Tibial artery (tissue), 4 donors: ENCODE results near the gene GTF2A1L.

ENCODE experiments used
- DNase-seq, 2 donors: peaks; one replicate each; pipeline ENCODE4 v3.0.0-alpha.2; 2019
- H3K27ac ChIP-seq, 2 donors: fragments of 200-600 bp; sonication (generic) in 1 of 2; 1 replicate in 1 of 2; 2 replicates in 1 of 2; pipeline ENCODE4 v1.5.1; 2018 to 2019; ENCODE audit warnings: mild to moderate bottlenecking in 1 of 2
- H3K27me3 ChIP-seq, 2 donors: fragments of 200-600 bp; sonication (generic) in 1 of 2; one replicate each; pipeline versions ENCODE4 v1.5.1 to v1.6.0; 2016 to 2019
- H3K36me3 ChIP-seq, 3 donors: fragments of 200-600 bp; sonication (generic) in 2 of 3; one replicate each; pipeline ENCODE4 v1.5.1; 2016 to 2019; ENCODE audit warnings: mild to moderate bottlenecking in 2 of 3
- H3K4me1 ChIP-seq, 4 donors: fragments of 200-600 bp; sonication (generic) in 2 of 4; 1 replicate in 3 of 4; 2 replicates in 1 of 4; pipeline ENCODE4 v1.5.1; 2016 to 2019
- H3K4me3 ChIP-seq, 2 donors: fragments of 200-600 bp; sonication (generic) in 1 of 2; 1 replicate in 1 of 2; 2 replicates in 1 of 2; pipeline ENCODE4 v1.5.1; 2018 to 2019; ENCODE audit warnings: mild to moderate bottlenecking in 2 of 2
- H3K9me3 ChIP-seq, 3 donors: fragments of 200-600 bp; sonication (generic) in 1 of 3; one replicate each; pipeline ENCODE4 v1.5.1; 2016 to 2019
- CTCF ChIP-seq, 2 experiments: fragments of 200-600 bp in 1 of 2; fragments of 450-650 bp in 1 of 2; IDR thresholded peaks; one replicate each; pipeline ENCODE4 v1.5.1; 2017 to 2019; ENCODE audit warnings: antibody characterized with exemption in 2 of 2, mild to moderate bottlenecking in 1 of 2, moderate library complexity in 1 of 2
- intact Hi-C: fragments of 100-400 bp; cut with DNase I; formaldehyde crosslinking; loops from one replicate; pipeline ENCODE4 v1.15.0; 2023; ENCODE audit warnings: low total_unique reads

GTF2A1L gene

GRCh38 chr2:48707466-48707865 is 89.8 kb downstream of the GTF2A1L start:
- no peaks in the 10 kb centered on the region for H3K27me3 ChIP-seq
- H3K4me3 ChIP-seq, result no peak overlapping the region
- H3K4me1 ChIP-seq, result no peaks in the 10 kb centered on the region
- no peaks in the 10 kb centered on the region for H3K36me3 ChIP-seq
- no peak overlapping the region for H3K27ac ChIP-seq
- no peak for TF ChIP-seq CTCF (IDR thresholded peaks at IDR 0.05)
- no peaks in the 10 kb centered on the region for H3K9me3 ChIP-seq
- intact Hi-C loops, result no loop called here
- no peak for DNase-seq

GRCh38 chr2:48709096-48710034 is 91.7 kb downstream of the GTF2A1L start:
- no peaks in the 10 kb centered on the region for H3K9me3 ChIP-seq
- no peak overlapping the region for H3K27ac ChIP-seq
- no peaks in the 10 kb centered on the region for H3K4me1 ChIP-seq
- H3K4me3 ChIP-seq, result no peak overlapping the region
- intact Hi-C loops, result no loop called here
- no peak for TF ChIP-seq CTCF (IDR thresholded peaks at IDR 0.05)
- H3K36me3 ChIP-seq, result no peaks in the 10 kb centered on the region
- H3K27me3 ChIP-seq, result no peaks in the 10 kb centered on the region
- DNase-seq, result no peak

- Histone ChIP-seq H3K4me3 (no peak overlapping the region), H3K9me3 (no peaks in the 10 kb centered on the region), H3K27ac (no peak overlapping the region), H3K36me3 (no peaks in the 10 kb centered on the region), H3K27me3 (no peaks in the 10 kb centered on the region), H3K4me1 (no peaks in the 10 kb centered on the region)
- TF ChIP-seq CTCF (IDR thresholded peaks at IDR 0.05), result no peak
- intact Hi-C loops, result no loop called here
- DNase-seq, result no peak
Measured at GRCh38 chr2:48711343-48711742, 93.7 kb downstream of the GTF2A1L start.

GRCh38 chr2:48712151-48712550 is 94.5 kb downstream of the GTF2A1L start:
- H3K27ac ChIP-seq, result no peak overlapping the region
- no peaks in the 10 kb centered on the region for H3K4me1 ChIP-seq
- no peaks in the 10 kb centered on the region for H3K36me3 ChIP-seq
- TF ChIP-seq CTCF (IDR thresholded peaks at IDR 0.05), result no peak
- H3K27me3 ChIP-seq, result no peaks in the 10 kb centered on the region
- intact Hi-C loops, result no loop called here
- no peaks in the 10 kb centered on the region for H3K9me3 ChIP-seq
- no peak overlapping the region for H3K4me3 ChIP-seq
- DNase-seq, result no peak

DNA sequence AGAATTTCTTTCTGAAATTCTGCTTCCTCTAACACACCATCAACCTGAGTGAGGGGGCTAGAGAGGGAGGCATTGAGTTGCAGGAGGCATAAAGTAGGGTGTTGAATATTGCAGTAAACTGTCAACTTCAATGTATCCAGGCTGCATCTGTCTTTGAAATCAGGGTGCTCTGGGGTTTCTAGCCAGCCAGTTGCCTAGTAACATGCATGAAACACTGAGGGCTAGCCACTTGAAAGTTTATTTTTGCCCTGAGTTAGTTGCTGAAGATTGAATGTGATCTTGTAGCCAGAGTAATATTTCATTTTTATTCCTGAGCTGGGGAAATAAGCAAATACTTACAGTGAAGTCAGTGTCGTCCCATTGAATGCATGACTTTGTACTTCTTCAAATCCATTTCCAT is 96.0 kb downstream of the GTF2A1L start:
- intact Hi-C loops, result no loop called here
- no peak overlapping the region for H3K27ac ChIP-seq

More for the DNA sequence above, 96.0 kb downstream of the GTF2A1L start:
- DNase-seq, result no peak
- no peaks in the 10 kb centered on the region for H3K9me3 ChIP-seq
- H3K27me3 ChIP-seq, result no peaks in the 10 kb centered on the region
- H3K4me1 ChIP-seq, result no peaks in the 10 kb centered on the region
- no peak for TF ChIP-seq CTCF (IDR thresholded peaks at IDR 0.05)
- H3K4me3 ChIP-seq, result no peak overlapping the region
- no peaks in the 10 kb centered on the region for H3K36me3 ChIP-seq
